WTC11 (cell line): ENCODE results near the gene PRKACB. TPM values are rescaled to one million over a fixed set of nuclear protein-coding genes. Genes with fewer than 3 reads are reported as not detected.

Experiments used
- ATAC-seq: fragments of 200-7000 bp; cut with Tn5 transposase; 2 replicates; pipeline ENCODE4 v1.10.0; 2021; ENCODE audit warnings: mild to moderate bottlenecking, moderate library complexity
- CTCF ChIA-PET: fragments of 300-600 bp; sonication (Branson Sonifier 250); formaldehyde crosslinking; loops from one replicate; lab custom pipeline; 2021; ENCODE audit warnings: antibody characterized with exemption; lab: Charles Lee
- POLR2A ChIA-PET: fragments of 350-600 bp; sonication (Branson Sonifier 250); formaldehyde crosslinking; loops from one replicate; lab custom pipeline; 2021; ENCODE audit warnings: antibody characterized with exemption; lab: Charles Lee
- DNase-seq: peaks from one replicate; pipeline ENCODE4 v3.0.0; 2021; ENCODE audit warnings: low spot score
- H3K27ac Mint-ChIP-seq: 2 replicates; pipeline ENCODE4 v1.8.0; 2021; ENCODE audit warnings: mixed read lengths
- H3K27me3 Mint-ChIP-seq: 2 replicates; pipeline ENCODE4 v1.8.0; 2021; ENCODE audit warnings: low read depth, mild to moderate bottlenecking, moderate library complexity, mixed read lengths
- H3K36me3 Mint-ChIP-seq: 2 replicates; pipeline ENCODE4 v1.8.0; 2021; ENCODE audit warnings: mixed read lengths
- H3K4me1 Mint-ChIP-seq: 2 replicates; pipeline ENCODE4 v1.8.0; 2022; ENCODE audit warnings: mixed read lengths
- H3K4me3 Mint-ChIP-seq: 2 replicates; pipeline ENCODE4 v1.8.0; 2021; ENCODE audit warnings: mild to moderate bottlenecking, moderate library complexity, mixed read lengths
- H3K9me3 Mint-ChIP-seq: 2 replicates; pipeline ENCODE4 v1.8.0; 2021; ENCODE audit warnings: mixed read lengths
- ELF4 ChIP-seq: sonication (generic); formaldehyde crosslinking; IDR thresholded peaks from 2 replicates; pipeline ENCODE4 v1.8.1; 2022; ENCODE audit warnings: low read depth, mild to moderate bottlenecking, moderate library complexity, missing genetic modification reagents
- ESRRA ChIP-seq: sonication (generic); formaldehyde crosslinking; IDR thresholded peaks from 2 replicates; pipeline ENCODE4 v1.8.1; 2022; ENCODE audit warnings: mild to moderate bottlenecking, missing genetic modification reagents, borderline replicate concordance
- FOXK1 ChIP-seq: sonication (generic); formaldehyde crosslinking; IDR thresholded peaks from 2 replicates; pipeline ENCODE4 v1.8.0; 2022; ENCODE audit warnings: mild to moderate bottlenecking, moderate library complexity, missing genetic modification reagents
- FOXP1 ChIP-seq: sonication (generic); formaldehyde crosslinking; IDR thresholded peaks from 2 replicates; pipeline ENCODE4 v1.8.0; 2022; ENCODE audit warnings: missing genetic modification reagents, mild to moderate bottlenecking, moderate library complexity, borderline replicate concordance
- GTF2I ChIP-seq: fragments of 250-450 bp; sonication (Bioruptor Pico); conservative IDR thresholded peaks from 2 replicates; pipeline ENCODE4 v1.4.0; 2021; ENCODE audit warnings: mild to moderate bottlenecking
- NR1H2 ChIP-seq: sonication (generic); formaldehyde crosslinking; IDR thresholded peaks from 2 replicates; pipeline ENCODE4 v1.9.0; 2021; ENCODE audit warnings: mild to moderate bottlenecking, moderate library complexity, missing genetic modification reagents
- SMAD3 ChIP-seq: sonication (generic); formaldehyde crosslinking; IDR thresholded peaks from 2 replicates; pipeline ENCODE4 v1.8.0; 2022; ENCODE audit warnings: missing genetic modification reagents, mild to moderate bottlenecking, borderline replicate concordance
- ZNF138 ChIP-seq: sonication (generic); formaldehyde crosslinking; conservative IDR thresholded peaks from 2 replicates; pipeline ENCODE4 v1.8.1; 2022; ENCODE audit warnings: mild to moderate bottlenecking, moderate library complexity, missing genetic modification reagents
- total RNA-seq: library from RNA; stranded (reverse); gene quantifications from 3 replicates; pipeline ENCODE4 v1.2.3, GENCODE V29; 2021
- TF ChIP-seq, protein P1 (sequence below): fragments of 250-450 bp; sonication (Bioruptor Pico); IDR thresholded peaks from 2 replicates; pipeline ENCODE4 v1.9.0; 2021; ENCODE audit warnings: mild to moderate bottlenecking
- TF ChIP-seq, protein P2 (sequence below): fragments of 250-450 bp; sonication (Bioruptor Pico); conservative IDR thresholded peaks from 2 replicates; pipeline ENCODE4 v1.9.0; 2021; ENCODE audit warnings: mild to moderate bottlenecking
- TF ChIP-seq, protein P3 (sequence below): fragments of 250-450 bp; sonication (Bioruptor Pico); IDR thresholded peaks from 2 replicates; pipeline ENCODE4 v1.9.0; 2021; ENCODE audit warnings: mild to moderate bottlenecking, borderline replicate concordance
- TF ChIP-seq, protein P4 (sequence below): sonication (generic); formaldehyde crosslinking; IDR thresholded peaks from 2 replicates; pipeline ENCODE4 v1.8.1; 2023; ENCODE audit warnings: mild to moderate bottlenecking, missing genetic modification reagents, borderline replicate concordance
- TF ChIP-seq, protein P5 (sequence below): sonication (generic); formaldehyde crosslinking; IDR thresholded peaks from 2 replicates; pipeline ENCODE4 v1.8.0; 2022; ENCODE audit warnings: mild to moderate bottlenecking, missing genetic modification reagents
- TF ChIP-seq, protein P6 (sequence below): sonication (generic); formaldehyde crosslinking; conservative IDR thresholded peaks from 2 replicates; pipeline ENCODE4 v1.8.1; 2022; ENCODE audit warnings: mild to moderate bottlenecking, missing genetic modification reagents
- TF ChIP-seq, protein P7 (sequence below): sonication (generic); formaldehyde crosslinking; IDR thresholded peaks from 2 replicates; pipeline ENCODE4 v1.8.1; 2022; ENCODE audit warnings: missing genetic modification reagents, borderline replicate concordance

PRKACB gene
- total RNA-seq, 1 experiment from 2014 or later, result 18.4 TPM

DNA sequence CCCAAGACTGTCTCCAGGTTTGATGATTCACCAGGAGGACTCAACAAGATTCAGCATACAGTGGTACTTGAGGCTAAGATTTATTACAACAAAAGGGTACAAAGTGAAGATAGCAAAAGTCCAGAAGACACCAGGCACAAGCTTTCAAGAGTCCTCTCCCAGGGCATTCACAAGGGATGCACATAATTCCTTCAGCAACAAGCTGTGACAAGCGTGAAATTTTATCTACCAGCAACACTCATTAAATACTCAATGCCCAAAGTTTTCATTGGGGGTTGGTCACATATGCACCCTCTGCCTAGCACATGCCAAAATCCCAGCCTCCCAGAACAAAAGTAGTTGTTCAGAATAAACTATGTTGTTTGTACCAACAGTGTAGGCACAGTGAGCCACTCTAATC is 62.3 kb downstream of the PRKACB start:
- H3K4me1 Mint-ChIP-seq, result no peaks in the 10 kb centered on the region
- H3K36me3 Mint-ChIP-seq, result no peaks in the 10 kb centered on the region
- no peak overlapping the region for H3K4me3 Mint-ChIP-seq
- no peaks in the 10 kb centered on the region for H3K9me3 Mint-ChIP-seq
- DNase-seq, result no peak
- H3K27me3 Mint-ChIP-seq, result no peaks in the 10 kb centered on the region
- no peak for ATAC-seq
- TF ChIP-seq, protein P1, sequence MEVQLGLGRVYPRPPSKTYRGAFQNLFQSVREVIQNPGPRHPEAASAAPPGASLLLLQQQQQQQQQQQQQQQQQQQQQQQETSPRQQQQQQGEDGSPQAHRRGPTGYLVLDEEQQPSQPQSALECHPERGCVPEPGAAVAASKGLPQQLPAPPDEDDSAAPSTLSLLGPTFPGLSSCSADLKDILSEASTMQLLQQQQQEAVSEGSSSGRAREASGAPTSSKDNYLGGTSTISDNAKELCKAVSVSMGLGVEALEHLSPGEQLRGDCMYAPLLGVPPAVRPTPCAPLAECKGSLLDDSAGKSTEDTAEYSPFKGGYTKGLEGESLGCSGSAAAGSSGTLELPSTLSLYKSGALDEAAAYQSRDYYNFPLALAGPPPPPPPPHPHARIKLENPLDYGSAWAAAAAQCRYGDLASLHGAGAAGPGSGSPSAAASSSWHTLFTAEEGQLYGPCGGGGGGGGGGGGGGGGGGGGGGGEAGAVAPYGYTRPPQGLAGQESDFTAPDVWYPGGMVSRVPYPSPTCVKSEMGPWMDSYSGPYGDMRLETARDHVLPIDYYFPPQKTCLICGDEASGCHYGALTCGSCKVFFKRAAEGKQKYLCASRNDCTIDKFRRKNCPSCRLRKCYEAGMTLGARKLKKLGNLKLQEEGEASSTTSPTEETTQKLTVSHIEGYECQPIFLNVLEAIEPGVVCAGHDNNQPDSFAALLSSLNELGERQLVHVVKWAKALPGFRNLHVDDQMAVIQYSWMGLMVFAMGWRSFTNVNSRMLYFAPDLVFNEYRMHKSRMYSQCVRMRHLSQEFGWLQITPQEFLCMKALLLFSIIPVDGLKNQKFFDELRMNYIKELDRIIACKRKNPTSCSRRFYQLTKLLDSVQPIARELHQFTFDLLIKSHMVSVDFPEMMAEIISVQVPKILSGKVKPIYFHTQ (CRISPR knock-in tag), result no peak
- TF ChIP-seq NR1H2 (CRISPR knock-in tag) (no peak), GTF2I (no peak), ZNF138 (CRISPR knock-in tag) (no peak), ELF4 (no peak), FOXK1 (no peak), ESRRA (CRISPR knock-in tag) (no peak)
- TF ChIP-seq, protein P2, sequence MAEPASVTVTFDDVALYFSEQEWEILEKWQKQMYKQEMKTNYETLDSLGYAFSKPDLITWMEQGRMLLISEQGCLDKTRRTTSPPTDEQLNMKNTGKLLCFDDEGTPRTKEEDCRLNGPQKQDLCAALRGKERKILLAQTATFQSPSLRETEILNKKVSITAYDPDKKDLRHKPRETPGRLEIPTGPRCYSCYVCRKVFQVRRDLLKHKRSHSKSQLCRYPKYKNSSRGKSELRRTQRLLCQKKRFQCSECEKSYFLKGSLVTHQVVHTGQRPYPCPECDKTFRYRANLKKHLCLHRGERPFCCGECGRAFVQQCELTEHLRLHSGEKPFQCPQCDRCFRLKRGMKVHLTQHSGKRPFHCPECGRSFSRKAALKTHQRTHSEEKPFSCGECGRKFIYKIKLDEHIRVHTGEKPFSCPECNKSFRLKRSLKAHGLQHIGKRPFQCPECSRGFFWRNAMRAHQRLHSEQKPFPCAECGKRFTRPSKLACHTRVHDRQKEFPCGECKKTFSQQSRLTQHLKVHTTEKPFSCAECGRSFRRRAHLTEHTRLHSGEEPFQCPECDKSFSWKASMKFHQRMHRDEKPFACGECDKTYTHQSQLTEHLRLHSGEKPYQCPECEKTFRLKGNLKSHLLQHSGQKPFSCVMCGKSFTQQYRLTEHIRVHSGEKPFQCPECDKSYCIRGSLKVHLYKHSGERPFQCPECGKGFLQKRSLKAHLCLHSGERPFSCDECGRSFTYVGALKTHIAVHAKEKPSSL (CRISPR knock-in tag), result no peak
- TF ChIP-seq, protein P3, sequence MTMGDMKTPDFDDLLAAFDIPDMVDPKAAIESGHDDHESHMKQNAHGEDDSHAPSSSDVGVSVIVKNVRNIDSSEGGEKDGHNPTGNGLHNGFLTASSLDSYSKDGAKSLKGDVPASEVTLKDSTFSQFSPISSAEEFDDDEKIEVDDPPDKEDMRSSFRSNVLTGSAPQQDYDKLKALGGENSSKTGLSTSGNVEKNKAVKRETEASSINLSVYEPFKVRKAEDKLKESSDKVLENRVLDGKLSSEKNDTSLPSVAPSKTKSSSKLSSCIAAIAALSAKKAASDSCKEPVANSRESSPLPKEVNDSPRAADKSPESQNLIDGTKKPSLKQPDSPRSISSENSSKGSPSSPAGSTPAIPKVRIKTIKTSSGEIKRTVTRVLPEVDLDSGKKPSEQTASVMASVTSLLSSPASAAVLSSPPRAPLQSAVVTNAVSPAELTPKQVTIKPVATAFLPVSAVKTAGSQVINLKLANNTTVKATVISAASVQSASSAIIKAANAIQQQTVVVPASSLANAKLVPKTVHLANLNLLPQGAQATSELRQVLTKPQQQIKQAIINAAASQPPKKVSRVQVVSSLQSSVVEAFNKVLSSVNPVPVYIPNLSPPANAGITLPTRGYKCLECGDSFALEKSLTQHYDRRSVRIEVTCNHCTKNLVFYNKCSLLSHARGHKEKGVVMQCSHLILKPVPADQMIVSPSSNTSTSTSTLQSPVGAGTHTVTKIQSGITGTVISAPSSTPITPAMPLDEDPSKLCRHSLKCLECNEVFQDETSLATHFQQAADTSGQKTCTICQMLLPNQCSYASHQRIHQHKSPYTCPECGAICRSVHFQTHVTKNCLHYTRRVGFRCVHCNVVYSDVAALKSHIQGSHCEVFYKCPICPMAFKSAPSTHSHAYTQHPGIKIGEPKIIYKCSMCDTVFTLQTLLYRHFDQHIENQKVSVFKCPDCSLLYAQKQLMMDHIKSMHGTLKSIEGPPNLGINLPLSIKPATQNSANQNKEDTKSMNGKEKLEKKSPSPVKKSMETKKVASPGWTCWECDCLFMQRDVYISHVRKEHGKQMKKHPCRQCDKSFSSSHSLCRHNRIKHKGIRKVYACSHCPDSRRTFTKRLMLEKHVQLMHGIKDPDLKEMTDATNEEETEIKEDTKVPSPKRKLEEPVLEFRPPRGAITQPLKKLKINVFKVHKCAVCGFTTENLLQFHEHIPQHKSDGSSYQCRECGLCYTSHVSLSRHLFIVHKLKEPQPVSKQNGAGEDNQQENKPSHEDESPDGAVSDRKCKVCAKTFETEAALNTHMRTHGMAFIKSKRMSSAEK (CRISPR knock-in tag), result no peak
- TF ChIP-seq, protein P4, sequence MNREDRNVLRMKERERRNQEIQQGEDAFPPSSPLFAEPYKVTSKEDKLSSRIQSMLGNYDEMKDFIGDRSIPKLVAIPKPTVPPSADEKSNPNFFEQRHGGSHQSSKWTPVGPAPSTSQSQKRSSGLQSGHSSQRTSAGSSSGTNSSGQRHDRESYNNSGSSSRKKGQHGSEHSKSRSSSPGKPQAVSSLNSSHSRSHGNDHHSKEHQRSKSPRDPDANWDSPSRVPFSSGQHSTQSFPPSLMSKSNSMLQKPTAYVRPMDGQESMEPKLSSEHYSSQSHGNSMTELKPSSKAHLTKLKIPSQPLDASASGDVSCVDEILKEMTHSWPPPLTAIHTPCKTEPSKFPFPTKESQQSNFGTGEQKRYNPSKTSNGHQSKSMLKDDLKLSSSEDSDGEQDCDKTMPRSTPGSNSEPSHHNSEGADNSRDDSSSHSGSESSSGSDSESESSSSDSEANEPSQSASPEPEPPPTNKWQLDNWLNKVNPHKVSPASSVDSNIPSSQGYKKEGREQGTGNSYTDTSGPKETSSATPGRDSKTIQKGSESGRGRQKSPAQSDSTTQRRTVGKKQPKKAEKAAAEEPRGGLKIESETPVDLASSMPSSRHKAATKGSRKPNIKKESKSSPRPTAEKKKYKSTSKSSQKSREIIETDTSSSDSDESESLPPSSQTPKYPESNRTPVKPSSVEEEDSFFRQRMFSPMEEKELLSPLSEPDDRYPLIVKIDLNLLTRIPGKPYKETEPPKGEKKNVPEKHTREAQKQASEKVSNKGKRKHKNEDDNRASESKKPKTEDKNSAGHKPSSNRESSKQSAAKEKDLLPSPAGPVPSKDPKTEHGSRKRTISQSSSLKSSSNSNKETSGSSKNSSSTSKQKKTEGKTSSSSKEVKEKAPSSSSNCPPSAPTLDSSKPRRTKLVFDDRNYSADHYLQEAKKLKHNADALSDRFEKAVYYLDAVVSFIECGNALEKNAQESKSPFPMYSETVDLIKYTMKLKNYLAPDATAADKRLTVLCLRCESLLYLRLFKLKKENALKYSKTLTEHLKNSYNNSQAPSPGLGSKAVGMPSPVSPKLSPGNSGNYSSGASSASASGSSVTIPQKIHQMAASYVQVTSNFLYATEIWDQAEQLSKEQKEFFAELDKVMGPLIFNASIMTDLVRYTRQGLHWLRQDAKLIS, result no peak
- ChIA-PET POLR2A (no interaction called here), CTCF (no interaction called here)
- H3K27ac Mint-ChIP-seq, result no peak overlapping the region

DNA sequence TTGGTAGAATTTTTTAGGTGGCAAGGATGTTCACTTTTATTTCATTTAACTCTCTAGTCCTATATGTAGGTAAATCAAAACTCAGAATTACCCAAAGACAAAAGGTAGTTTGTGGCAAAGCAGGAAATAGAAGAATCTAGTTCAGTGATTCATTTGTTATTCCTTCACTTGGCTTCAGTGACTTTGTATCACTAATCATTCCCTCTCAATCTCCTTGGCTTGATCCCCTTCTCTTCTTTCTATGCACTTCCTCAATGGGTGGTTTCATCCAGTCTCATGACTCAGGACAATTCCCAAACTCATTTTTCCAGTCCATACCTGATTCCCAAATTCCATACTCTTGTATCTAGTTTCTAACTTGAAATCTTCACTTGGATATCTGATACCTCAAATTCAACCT is 64.9 kb downstream of the PRKACB start:
- ChIA-PET POLR2A (no interaction called here), CTCF (no interaction called here)
- Mint-ChIP-seq H3K4me1 (no peaks in the 10 kb centered on the region), H3K27me3 (no peaks in the 10 kb centered on the region), H3K36me3 (no peaks in the 10 kb centered on the region), H3K9me3 (no peaks in the 10 kb centered on the region), H3K27ac (no peak overlapping the region), H3K4me3 (no peak overlapping the region)
- ATAC-seq (no peak), DNase-seq (no peak)
- no peak for TF ChIP-seq FOXP1 (CRISPR knock-in tag)
- TF ChIP-seq, protein P5, sequence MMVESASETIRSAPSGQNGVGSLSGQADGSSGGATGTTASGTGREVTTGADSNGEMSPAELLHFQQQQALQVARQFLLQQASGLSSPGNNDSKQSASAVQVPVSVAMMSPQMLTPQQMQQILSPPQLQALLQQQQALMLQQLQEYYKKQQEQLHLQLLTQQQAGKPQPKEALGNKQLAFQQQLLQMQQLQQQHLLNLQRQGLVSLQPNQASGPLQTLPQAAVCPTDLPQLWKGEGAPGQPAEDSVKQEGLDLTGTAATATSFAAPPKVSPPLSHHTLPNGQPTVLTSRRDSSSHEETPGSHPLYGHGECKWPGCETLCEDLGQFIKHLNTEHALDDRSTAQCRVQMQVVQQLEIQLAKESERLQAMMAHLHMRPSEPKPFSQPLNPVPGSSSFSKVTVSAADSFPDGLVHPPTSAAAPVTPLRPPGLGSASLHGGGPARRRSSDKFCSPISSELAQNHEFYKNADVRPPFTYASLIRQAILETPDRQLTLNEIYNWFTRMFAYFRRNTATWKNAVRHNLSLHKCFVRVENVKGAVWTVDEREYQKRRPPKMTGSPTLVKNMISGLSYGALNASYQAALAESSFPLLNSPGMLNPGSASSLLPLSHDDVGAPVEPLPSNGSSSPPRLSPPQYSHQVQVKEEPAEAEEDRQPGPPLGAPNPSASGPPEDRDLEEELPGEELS (CRISPR knock-in tag), result no peak
- TF ChIP-seq, protein P6, sequence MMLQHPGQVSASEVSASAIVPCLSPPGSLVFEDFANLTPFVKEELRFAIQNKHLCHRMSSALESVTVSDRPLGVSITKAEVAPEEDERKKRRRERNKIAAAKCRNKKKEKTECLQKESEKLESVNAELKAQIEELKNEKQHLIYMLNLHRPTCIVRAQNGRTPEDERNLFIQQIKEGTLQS (CRISPR knock-in tag), result no peak
- TF ChIP-seq SMAD3 (CRISPR knock-in tag), result no peak
- TF ChIP-seq, protein P7, sequence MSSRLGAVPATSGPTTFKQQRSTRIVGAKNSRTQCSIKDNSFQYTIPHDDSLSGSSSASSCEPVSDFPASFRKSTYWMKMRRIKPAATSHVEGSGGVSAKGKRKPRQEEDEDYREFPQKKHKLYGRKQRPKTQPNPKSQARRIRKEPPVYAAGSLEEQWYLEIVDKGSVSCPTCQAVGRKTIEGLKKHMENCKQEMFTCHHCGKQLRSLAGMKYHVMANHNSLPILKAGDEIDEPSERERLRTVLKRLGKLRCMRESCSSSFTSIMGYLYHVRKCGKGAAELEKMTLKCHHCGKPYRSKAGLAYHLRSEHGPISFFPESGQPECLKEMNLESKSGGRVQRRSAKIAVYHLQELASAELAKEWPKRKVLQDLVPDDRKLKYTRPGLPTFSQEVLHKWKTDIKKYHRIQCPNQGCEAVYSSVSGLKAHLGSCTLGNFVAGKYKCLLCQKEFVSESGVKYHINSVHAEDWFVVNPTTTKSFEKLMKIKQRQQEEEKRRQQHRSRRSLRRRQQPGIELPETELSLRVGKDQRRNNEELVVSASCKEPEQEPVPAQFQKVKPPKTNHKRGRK (CRISPR knock-in tag), result no peak
